GM18505 (cell line): ENCODE results near the gene CSMD2.

Experiments used
- ATAC-seq: cut with Tn5 transposase; IDR thresholded peaks from one replicate; pipeline ENCODE4 v1.9.1; 2021; ENCODE audit not compliant: unreplicated experiment
- POLR2A ChIP-seq: IDR thresholded peaks from 4 replicates; pipeline ENCODE4 v1.6.1; 2011; ENCODE audit warnings: borderline replicate concordance; ENCODE audit not compliant: insufficient read depth, insufficient read length; ENCODE audit errors: extremely low read depth

CSMD2 gene

DNA sequence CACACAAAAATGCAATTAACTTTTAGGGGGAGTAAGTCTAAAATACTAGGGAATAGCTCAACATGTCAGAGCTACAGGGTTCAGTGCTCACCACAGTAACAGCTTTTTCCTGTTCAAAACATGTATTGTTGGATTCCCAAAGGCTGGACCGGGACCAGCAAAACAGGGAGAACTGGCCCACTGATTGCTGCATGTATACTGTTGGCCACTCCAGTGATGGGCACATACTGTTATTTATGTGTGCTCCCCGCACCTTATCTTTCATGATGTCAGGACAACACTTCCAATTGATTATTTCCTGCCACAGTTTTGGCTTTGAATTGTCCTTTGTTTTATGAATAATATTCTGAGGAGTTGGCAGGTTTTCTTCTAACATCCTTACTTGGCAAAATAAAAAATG is 250.5 kb downstream of the CSMD2 start:
- ATAC-seq = no peak

DNA sequence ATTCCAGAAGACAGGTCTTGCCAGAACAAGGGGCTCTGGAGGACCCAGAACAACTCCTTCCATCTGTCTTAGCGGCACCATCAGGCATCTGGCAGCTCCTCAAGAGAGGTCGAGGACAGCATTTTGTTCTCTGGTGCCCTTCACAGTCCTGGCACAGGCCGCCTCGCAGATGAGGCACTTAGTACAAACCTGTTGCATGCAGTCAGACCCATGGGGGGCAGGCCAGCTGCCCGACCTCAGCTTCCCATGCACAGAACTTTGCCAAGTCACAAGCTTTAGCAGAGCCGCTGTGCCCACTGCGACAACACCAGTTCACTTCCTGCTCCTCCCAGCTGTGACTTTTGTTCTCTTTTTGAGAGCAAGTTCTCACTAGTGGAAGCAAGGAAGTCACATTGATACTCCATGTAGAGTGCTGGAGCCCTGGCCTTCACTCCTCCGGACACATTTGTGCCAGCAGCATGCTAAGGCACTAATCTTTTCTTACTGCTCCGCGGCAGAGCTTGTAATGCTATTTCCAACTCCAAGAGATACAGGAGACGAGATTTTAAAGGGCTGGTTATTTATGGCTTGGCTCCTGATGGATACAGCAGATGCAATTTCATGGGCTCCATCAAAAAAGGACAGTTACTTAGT is 256.6 kb downstream of the CSMD2 start:
- no peak for ATAC-seq
- no peak for TF ChIP-seq POLR2A

More for the DNA sequence above, 250.5 kb downstream of the CSMD2 start:
- no peak for TF ChIP-seq POLR2A

DNA sequence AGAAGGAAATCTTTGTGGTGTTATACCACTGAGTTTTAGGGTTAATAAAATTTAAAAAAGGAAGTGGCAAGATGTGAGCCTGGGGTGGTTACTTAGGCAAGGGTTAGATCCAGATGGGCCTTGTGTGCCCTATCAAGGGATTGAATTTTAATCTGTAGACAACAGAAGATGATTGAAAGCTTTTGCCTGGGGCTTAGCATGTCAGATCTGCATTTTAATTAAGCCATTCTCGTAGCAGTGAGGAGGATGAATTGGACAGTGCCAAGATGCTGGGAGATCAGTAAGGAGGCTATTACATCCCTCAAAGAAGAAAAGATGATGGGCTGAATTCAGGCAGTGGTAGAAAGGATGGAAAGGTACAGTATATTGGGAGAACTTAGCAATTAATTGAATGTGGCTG is 258.9 kb downstream of the CSMD2 start:
- no peak for ATAC-seq
- no peak for TF ChIP-seq POLR2A

DNA sequence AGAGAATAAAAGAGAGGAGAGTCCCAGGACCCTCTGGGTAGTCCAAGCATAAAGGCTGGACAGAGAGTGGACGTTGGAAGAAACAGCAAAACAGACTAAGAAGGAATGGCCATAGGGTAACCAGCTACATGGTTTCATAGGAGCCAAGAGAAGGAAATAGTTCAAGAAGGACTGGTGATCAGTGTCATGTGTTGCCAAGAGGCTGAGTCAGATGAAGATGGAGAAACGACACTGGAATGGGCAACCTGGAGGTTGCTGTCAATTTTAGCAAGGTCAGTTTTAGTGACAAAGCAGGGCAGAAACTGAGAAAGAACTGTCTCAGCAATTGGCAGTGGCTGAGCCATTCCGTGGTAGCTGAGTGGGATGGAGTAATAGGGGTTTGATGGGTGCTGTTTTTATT is 259.8 kb downstream of the CSMD2 start:
- no peak for ATAC-seq
- TF ChIP-seq POLR2A = no peak

DNA sequence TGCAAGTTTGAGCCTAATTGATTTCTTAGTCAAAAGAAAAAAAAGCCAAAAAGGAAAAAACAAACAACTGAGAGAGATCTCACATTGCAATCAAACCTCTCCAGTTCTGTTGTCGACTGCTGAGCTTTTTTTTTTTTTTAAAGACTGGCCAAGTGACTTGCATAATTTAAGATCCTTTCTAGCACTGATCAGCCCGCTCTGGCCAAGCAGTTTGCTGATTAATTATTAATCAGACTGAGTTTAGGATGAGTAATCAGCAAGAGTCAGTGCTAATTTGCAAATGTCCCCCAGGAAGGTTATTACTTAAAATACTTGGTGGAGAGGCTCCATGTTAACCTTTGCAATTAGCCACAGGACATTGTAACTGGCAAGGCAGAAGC is 261.8 kb downstream of the CSMD2 start:
- ATAC-seq = peak; percentile 54
- no peak for TF ChIP-seq POLR2A

DNA sequence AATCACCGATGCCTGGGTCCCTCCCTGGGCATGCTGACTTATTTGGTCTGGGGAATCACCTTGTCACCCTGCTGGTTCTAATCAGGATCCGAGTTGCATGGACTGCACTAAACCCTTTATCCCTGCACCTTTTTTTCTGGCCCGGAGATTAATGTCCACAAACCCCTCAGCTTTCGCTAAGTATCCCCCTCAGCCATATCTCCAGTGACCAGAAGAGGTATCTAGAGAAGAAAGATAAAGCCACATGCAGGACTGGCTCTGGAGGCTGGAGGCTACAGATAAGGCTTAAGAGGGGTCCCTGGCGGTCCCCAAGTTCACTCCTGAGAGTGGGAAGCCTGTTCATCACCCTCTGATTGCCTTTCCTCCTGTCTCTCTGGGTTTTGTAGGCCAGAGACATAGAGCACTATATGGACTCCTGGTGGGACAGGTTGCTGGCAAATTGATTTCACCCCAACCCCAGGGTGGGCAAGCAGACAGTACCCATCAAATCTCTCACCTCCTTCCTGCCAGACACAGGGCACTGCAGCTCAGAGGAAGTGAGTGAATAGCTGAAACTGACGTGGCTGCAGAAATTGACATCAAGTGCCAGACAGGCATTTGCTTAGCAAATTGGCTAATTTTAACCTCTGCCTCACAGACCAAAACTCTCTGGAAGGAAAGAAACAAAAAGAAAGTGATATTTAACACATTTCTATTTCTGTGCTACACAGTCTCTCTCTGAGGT is 262.4 kb downstream of the CSMD2 start:
- ATAC-seq = peak; percentile 77
- TF ChIP-seq POLR2A = peak; percentile 26

DNA sequence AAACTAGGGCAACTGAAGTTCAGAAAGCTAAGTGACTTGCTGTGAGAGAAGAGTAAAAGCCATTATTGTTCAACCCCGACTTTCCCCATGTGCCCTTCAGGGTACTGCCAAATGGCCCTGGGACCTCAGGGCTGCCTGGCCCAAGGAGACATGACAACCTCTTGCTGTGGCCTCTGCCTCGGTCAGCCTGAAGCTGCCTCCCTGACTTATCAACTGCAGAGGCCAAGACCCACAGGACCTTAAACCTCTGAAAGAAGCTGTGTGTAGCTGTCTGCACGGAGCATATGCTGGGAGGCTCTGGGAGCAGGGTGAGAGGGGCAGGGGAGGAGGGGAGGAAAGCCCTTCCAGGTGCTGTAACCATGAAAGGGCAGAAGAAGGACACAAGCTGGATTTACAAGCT is 265.3 kb downstream of the CSMD2 start:
- ATAC-seq = no peak
- no peak for TF ChIP-seq POLR2A

DNA sequence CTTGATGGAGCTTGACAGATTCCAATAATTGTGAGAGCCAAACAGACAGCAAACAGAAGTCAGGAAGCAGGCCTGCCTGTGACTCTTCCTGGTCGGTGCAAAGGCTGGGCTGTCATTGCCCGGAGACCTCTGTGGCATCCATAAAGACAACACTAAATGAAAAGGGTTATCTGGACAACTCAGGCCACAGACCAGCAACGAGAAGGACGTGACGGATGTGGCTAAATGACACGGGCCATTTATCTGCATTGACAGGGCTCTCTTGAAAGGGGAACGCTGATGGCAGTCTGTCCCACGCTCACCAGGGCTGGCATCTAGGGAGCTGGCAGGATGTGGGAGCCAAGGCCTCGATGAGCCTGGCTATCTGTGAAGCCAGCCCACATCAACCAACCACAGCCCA is 266.1 kb downstream of the CSMD2 start:
- no peak for ATAC-seq
- TF ChIP-seq POLR2A = no peak

DNA sequence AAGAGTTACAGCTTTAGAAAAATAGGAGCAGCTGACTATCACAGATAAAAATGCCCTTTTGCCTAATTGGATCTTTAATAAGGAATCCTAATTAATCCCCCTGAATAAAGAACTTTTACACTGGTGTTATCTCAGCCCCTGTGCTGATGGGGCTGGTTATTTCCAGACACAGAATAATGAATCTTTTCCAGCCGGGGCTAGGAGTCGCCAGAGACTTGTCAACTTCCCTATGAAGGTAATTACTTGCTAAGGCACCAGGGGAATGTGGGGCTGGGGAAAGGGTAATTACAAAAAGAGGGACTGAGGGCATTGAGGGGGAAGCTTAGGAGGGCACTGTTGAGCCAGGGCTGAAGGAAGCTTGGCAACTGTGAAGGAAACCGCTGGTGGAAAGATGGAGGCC is 266.6 kb downstream of the CSMD2 start:
- ATAC-seq = no peak
- no peak for TF ChIP-seq POLR2A

DNA sequence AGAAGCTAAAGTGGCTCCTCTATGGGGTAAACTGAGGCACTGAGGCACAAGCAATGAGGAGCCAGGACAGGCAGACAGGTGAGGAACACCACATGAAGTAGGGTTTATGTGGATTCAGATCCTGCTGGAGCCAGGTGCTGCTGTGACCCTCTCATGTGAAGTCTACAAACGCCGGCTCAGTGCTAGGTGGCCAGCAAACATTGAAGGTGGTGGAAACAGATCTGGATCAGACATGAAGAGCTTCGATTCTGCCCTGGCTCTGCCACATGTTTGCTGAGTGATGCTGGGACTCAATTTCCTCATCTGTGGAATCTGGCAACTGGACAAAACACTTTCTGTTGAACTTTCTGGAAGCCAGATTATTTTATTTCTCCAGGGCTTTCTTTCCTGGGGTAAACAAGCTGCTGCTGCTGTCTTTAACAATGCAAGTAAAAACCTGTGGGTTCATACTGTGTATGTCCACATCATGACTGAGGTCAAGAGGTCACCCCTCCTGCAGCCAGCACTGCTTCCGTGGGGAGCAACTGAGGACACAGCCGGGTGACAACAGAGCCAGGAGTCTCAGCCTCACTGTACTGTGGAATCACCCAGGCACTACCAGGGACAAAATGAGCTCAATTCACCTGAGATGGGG is 267.8 kb downstream of the CSMD2 start:
- ATAC-seq = no peak
- no peak for TF ChIP-seq POLR2A

DNA sequence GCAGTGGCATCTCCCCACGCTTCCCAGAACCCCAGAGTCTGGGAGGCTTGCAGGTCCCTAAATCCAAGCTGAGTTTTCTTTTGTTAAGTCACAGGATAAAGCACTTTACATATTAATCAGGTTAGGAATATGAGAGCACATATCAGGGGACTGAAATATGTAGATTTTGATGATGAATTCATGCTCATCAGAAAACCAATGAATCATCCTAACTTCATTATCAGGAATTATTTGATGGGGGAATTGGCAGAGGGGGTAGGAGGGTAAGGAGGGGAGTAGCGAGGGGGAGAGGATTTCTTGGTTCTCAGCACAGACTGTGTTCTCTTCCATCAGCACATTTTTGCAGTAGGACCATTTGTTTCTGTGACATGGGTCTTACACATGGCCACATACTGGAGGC is 269.1 kb downstream of the CSMD2 start:
- TF ChIP-seq POLR2A = no peak
- ATAC-seq = no peak

DNA sequence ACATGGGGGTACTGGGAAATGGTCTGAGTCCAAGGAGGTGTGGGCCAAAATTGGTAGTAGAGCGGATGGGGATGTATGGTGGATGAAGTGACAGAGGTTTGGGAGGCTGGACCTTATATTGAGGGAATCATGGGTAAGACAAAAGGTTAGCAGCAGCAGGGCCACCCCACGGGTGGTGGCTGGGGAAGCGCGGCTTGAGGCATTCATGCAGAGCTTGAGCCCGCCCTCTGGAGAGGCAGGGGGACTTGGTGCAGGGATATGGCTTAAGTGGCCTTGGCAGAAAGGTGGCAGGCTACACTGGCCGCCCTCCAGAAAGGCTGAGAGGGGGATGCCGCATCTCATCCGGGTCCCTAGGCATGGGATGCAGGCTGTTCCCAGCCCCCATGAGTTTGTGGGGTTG is 269.6 kb downstream of the CSMD2 start:
- ATAC-seq = no peak
- no peak for TF ChIP-seq POLR2A

DNA sequence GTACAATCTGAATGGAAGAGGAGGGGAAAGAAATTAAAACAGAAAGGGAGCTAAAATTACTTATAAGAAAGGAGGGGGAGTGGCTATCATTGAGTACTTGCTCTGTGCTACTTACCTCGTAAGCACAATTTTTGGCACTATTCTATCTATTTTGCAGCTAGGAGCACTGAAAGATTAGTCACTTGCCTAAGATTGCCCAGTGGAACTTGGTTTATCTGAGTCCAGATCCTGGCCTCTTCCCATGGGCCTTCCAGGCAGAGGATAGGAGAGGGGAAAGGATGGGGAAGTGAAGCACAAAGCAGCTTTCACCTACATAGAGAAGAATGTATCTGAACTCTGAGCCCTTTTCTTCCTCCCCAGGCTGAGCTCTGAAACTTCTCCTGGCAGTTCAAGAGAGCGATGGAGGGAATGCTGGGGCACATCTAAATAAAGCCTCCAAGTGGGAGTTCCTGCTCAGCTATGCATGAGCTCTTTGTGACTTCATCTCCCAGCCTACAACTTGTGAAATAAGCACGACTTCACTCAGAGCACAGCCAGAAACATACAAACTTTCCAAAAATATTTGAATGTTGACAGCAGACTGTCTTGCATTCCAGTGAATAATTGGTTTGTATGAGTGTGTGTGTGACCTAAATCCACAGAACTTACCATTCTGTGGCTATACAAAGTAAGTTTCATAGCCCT is 271.7 kb downstream of the CSMD2 start:
- ATAC-seq = no peak
- no peak for TF ChIP-seq POLR2A
